GM21528 (cell line): ENCODE results near the gene EMILIN3.

Experiments used
- ATAC-seq: cut with Tn5 transposase; IDR thresholded peaks from one replicate; pipeline ENCODE4 v1.9.1; 2021; ENCODE audit warnings: mild to moderate bottlenecking, moderate library complexity; ENCODE audit not compliant: unreplicated experiment, low FRiP score

The EMILIN3 gene

DNA sequence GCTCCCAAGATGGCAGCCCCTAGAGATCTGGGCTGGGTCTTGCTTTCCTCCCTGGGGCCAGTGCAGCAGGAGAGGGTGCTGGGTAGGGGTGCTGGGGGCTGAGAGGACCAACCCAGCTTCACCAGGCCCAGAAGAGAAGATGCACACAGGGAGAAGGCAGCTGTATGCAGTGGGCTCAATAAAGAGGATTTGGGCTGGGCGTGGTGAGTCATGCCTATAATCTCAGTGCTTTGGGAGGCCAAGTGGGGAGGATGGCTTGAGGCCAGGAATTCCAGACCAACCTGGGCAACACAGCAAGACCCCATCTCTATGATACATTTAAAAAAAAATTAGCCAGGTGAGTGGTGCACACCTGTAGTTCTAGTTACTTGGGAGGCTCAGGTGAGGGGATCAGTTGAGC lies 25.7 kb upstream of the EMILIN3 start:
- no peak for ATAC-seq

GRCh38 chr20:41391587-41392001 lies 25.0 kb upstream of the EMILIN3 start:
- ATAC-seq: no peak

DNA sequence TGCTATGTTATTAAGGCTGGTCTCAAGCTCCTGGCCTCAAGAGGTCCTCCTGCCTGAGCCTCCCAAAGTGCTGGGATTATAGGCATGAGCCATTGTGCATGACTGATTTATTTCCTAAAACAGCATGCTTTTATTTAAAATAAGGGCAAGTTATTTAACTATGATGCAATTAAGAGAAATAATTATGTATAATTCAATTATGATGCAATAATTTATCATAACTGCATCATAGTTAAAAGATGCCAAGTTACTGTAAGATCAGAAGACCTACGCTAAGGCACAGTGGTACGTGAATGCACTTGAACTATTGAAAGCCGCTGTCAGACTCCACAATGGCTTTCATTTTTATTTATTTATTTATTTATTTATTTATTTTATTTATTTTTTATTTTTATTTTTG lies 24.3 kb upstream of the EMILIN3 start:
- no peak for ATAC-seq

- ATAC-seq: no peak
Measured at GRCh38 chr20:41387444-41387851, 20.8 kb upstream of the EMILIN3 start.

DNA sequence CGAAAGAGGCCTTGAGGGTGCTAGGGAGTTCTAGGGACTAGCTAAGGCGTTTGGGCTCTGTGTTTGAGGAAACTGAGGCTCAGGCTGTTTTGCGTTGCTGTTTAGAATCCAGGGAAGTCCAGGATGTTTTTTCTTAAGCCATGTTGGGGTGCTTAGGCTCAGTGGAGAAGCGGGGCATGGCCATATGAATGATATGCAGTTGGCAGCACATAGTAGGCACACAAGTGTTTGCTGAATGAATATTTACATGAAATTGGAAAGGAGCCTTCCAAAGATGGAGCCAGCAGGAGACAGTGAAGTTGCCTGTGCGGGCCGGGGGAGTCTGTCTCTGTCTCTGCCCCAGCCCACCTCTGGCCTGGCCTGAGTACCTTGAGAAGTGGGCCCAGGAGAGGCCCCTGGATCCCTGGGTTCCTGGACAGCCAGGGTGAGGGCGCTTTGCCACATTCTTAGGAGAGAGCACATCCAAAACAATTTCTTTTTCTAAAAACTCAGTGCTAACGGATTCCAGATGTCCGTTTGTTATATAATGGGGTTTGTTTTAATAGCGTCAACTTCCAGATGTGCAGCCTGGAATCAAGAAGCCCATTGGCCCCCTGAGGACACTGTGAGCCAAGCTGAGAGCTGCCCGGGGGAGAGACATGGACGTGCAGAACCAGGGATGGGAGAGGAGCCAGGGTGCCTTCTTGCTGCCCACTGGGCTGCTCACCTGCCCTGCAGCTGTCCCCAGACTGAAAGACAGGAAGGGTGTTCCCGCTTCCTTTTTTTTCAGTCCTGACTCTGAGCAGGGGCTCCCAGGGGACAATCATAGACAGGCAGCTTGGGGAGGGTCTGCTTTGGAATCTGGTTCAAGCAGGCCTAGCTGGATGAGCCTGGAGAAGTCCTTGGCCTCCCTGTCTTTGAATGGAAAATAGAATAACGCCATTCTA lies 20.1 kb upstream of the EMILIN3 start:
- no peak for ATAC-seq

GRCh38 chr20:41382791-41383305 lies 16.2 kb upstream of the EMILIN3 start:
- ATAC-seq: no peak

DNA sequence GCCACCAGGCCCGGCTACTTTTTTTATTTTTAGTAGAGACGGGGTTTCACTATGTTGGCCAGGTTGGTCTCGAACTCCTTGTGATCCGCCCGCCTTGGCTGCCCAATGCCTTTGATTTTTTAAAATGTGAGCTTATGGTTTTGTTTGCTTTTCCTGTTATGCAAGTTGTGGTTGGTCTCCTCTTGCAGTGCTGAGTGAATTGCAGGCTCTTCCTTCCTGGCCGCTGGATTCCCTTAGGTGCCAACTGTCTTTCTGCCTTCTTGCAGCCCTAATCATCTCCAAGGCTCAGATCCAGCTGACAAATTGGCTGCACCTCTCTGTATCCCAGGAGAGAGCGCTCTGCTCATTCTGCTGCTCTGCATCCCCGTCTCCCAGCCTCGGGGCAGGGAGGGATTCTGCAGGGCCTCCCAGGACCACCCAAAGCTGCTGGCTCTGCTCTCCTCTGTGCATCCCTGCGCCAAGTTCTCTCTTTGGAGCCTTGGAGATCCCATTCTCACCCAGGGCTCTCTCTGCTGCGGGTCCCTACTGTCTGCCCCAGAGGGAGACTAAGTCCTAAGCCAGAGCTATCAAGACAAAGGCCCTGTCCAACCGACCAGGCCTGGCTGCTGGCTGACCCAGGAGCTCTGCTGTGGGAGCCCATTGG lies 14.1 kb upstream of the EMILIN3 start:
- no peak for ATAC-seq

GRCh38 chr20:41379551-41379950 lies 12.9 kb upstream of the EMILIN3 start:
- no peak for ATAC-seq

DNA sequence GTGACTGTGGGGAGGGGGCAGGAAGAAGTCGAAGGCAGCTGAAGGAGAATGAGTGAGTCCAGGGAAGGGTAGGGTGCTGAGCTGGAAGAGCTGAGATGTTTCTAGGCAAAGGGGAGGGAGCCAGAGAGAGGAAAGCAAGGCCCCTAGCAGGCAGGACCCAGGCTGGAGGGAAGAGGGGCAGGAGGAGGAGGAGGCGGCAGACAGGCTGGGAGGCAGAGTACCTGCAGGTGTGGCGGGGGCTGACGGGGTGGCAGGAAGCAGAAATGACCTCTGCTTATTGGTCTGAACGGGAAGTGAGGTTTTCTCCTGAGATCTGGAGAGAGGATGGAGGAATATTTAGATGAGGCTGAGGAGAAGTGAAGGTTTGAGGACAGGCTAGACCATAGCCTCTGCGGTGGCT lies 10.7 kb upstream of the EMILIN3 start:
- ATAC-seq: no peak

DNA sequence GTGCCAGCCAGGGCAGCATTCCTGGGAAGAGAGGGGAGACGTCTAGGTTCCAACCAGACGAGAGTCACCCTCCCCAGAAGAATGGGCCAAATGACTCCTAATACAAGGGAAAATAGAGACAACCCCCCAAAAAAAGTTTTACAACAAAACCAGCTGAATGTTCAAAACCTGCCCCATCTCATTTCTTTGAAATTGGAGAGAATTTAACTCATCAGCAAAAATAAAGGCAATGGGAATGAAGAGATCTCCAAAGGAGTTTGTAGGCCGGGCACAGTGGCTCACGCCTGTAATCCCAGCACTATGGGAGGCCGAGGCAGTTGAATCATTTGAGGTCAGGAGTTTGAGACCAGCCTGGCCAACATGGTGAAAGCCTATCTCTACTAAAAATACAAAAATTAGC lies 9.7 kb upstream of the EMILIN3 start:
- no peak for ATAC-seq

DNA sequence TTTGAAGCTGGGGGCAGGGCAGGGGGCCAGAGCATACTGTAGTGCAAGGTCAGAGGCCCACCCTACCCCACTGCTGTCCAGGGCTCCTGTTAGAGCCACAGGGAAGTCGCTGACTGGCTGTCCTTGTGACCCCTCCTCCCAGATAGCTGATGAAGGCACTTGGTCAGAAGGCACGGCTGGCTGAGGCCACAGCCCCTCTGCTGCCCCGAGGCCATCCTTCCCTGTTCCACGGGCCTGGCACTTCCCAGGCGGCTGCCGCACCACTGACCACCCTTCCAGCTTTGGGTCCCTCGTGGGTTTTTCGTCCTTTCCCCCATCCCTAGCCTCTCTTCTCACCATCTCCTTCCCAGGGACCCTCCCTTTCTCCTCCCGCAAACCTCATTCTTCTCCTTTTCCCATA lies 9.2 kb upstream of the EMILIN3 start:
- no peak for ATAC-seq

DNA sequence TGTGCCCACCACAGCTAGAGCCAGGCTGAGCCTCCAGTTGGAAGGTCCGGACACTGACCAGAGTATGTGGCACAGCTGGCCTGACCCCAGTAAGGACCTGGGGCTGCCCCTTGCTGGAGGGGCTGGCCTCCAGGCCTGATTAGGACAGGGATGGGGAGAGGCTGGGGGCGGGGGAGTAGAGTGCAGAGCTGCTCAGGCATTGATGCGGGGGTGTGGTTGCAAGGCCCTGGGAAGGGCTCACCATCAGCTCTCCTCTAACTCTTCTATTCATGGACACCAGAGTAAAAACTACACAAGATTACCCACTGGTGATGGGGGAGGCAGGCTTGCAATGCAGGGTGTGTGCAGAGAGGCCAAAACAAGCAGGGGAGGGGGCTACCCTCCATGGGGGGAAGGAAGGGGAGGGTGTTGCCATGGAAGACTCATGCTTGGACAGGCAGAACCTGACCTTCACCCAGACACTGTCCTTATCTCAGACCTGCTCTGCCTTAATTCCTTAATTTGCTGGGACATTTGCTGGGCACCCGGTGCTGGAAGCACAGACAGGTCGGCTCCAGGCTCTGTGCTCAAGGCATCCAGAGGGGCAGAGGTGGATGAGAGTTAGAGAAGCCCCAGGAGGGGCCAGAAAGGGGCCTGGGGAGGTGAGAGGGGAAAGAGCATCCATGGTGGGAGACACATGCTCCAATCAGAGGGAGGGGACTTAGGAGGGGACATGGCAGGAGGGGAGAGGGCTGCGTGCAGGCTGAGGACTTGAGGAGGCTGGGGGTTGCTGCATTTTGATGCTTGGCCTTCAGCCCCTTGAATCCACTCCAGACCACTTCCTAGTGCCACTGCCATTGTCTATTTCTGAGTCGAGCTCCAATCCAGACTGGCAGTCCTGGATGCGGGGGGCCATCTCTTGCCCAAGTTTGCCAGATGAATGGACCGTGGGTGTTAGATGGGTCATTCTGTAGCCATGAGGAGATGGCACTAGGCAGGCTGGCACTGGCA lies 7.6 kb upstream of the EMILIN3 start:
- ATAC-seq: no peak

DNA sequence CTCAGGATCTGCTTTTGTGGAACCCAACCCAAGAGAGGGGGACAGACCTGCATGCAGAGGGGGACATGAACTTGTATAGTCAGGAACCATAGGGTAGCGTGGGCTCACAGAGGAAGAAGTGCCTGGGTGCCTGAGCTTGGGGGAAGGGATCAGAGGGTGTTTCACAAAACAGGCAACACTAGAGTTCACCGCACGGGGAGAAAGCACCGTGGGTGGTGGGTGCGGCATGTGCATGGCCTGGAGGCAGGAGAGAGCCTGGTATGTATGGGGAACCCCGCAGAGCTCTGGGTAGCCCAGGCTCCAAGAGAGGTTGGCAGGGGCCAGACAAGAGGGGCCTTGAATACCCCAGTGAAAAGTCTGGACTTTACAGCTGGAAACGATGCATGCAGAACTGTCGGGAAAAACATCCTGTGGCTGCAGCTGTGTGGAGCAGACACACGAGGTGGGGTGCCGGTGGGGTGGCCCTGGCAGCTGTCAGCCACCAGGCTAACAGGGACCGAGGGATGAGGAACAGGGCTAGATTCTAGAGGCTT lies 6.7 kb upstream of the EMILIN3 start:
- no peak for ATAC-seq

DNA sequence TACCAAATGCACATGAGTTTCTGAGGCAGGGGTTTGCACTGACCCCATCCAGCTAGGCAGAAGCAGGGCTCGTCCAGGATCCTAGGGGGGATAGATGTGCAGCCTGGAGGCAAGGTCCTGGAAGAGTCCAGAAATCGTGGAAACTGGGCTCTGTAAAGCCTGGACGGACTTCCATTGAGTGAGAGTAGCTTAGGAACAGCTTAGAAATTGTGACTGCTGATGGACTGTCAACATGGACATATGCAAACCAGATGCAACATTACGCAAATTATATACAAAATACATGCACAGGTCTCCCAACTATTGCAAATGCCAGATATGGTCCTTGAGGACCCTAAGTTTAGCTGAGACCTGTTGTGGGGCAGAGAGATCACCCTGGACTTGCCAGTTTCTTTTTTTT lies 4.8 kb upstream of the EMILIN3 start:
- no peak for ATAC-seq

DNA sequence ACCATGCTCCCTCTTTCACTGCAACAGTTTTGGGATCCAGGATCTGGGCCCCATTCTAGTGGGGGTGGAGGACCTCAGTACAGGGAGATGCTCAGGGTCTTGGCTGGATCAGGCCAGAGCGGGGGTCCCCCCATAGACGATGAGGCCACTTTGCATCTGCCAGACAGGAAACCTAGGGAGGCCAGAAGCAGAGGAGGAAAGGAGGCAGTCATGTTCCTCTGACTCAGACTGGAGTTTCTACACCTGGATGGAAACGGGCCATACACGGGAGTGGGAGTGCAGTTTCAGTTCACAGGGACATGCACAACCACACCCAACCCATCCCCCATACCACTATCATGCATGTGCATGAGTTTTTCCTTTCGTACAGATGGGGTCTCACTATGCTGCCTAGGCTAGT lies 3.6 kb upstream of the EMILIN3 start:
- ATAC-seq: no peak

DNA sequence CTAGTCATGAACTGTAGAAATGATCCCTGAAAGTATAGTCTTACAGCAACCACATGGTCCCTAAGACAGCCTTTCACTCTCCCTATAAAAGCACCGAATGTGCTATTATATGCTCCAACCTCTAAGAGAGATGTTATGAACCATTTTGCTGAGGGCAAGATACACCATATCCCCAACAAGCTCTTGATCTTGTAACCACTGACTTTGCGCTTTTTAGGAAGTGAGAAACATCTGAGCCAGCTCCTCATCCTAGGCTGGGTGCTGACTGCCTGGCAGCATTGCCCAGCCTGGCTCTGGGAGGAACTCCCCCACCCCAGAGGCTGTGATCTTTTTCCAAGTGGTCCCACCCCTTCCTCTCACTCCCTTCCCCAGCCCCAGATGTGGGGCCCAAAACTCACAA lies 3.1 kb upstream of the EMILIN3 start:
- ATAC-seq: no peak

DNA sequence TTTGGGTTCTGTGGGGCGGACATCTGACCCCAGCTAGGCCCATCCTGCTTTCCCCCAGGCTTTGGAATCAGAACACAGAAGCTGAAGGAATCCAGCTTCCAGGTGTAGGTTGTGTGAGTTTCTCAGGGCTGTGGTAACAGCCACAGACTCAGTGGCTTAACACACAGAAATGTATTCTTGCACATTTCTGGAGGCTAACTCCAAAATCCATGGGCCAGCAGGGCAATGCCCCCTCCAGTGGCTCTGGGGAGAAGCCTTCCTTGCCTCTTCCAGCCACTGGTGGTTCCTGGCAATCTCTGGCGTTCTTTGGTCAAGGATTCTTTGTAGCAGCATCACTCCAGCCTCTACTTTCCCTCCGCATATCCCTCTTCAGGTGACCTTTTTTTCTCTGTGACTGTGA lies 1.3 kb upstream of the EMILIN3 start:
- ATAC-seq: no peak

DNA sequence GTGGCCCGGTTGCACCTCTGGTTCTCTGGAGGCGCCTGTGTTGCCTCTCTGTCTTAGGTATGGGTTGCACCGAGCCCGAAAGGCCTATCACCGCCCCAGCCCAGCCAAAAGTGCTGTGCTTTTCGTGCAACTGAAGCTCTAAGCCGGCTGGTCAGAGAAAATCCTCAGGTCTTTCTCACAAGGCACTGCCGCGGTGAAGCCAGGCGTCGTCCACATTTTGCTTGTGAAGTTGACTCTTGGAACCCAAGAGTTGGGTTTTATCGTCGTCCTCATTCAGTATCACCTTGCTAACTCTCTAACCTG lies 726 bp upstream of the EMILIN3 start:
- no peak for ATAC-seq

DNA sequence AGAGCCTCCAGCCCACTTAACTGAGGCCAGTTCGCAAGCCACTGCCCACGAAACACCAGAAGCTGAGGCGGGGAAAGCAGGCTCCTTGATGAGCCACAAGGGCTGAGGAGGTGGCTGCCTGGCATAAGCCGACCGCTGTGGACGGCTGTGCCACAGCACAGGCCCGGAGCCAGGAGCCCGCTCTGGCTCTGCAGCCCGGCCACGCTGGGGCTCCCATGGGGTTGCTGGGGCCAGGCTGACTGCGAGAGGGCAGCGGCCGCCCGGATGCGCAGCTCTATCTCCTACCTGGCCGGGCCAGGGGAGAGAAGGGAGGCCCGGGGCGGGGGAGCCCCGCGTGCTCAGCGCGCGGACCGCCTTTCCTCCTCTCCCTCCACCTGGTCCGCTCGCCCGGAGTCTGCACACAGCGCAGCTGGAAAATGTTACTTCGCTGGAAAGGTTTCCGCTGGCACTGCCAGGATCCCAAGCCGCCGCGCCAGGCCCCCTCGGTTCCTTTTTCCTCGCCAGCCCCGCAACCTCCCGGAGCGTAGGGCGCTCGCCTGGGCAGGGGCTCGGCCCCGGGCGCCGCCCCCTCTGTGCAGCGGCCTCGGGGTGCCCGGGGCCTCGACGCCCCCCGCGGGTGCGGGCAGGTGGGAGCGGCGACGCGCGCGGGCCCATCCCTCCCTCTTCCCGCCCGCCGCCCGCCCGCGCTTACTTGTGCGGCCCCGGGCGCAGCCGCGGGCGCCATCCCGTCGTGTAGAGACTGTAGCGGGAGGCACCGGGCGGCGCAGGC lies 657 bp downstream of the EMILIN3 start:
- no peak for ATAC-seq
